Right atrium auricular region (tissue), 2 donors: ENCODE data around the gene FNIP2. TPM values are rescaled to one million over a fixed set of nuclear protein-coding genes. Genes with fewer than 3 reads are reported as not detected.
"Not testable (repeated sequence)": the region's sequence is repeated elsewhere in the genome, so short reads cannot be mapped to it uniquely, and the experiment has no call there.

Experiments used
- DNase-seq: peaks from one replicate; pipeline ENCODE4 v3.0.0-alpha.2; 2019; ENCODE audit warnings: low spot score
- H3K27ac ChIP-seq, 2 donors: fragments of 200-600 bp; sonication (generic); 1 replicate in 1 of 2; 2 replicates in 1 of 2; pipeline ENCODE4 v1.5.1; 2016 to 2019
- H3K27me3 ChIP-seq, 2 donors: fragments of 200-600 bp; sonication (generic); one replicate each; pipeline versions ENCODE4 v1.5.1 to v1.6.0; 2017 to 2019
- H3K36me3 ChIP-seq: fragments of 200-600 bp; sonication (generic); one replicate; pipeline ENCODE4 v1.5.1; 2016
- H3K4me1 ChIP-seq, 2 donors: fragments of 200-600 bp; sonication (generic); one replicate each; pipeline versions ENCODE4 v1.5.1 to v1.6.0; 2017 to 2019
- H3K4me3 ChIP-seq, 2 donors: fragments of 200-600 bp; sonication (generic); 1 replicate in 1 of 2; 2 replicates in 1 of 2; pipeline ENCODE4 v1.5.1; 2017 to 2019; ENCODE audit warnings: mild to moderate bottlenecking in 1 of 2, moderate library complexity in 1 of 2
- H3K9me3 ChIP-seq, 2 donors: fragments of 200-600 bp; sonication (generic); one replicate each; pipeline ENCODE4 v1.5.1; 2019
- total RNA-seq, 2 donors: library from RNA; depleted of rRNA; stranded (reverse); fragments of >200 nt; gene quantifications; one replicate each; pipeline ENCODE4 v1.1.0, GENCODE V29; 2016
- TF ChIP-seq, protein P1 (sequence below), 2 donors: fragments of 200-600 bp; sonication (generic); IDR thresholded peaks; one replicate each; pipeline ENCODE4 v1.5.1; 2019; ENCODE audit warnings: antibody characterized with exemption in 2 of 2

FNIP2 gene
- total RNA-seq, 2 donors from 2014 or later = 38.3 to 42.4 TPM

DNA sequence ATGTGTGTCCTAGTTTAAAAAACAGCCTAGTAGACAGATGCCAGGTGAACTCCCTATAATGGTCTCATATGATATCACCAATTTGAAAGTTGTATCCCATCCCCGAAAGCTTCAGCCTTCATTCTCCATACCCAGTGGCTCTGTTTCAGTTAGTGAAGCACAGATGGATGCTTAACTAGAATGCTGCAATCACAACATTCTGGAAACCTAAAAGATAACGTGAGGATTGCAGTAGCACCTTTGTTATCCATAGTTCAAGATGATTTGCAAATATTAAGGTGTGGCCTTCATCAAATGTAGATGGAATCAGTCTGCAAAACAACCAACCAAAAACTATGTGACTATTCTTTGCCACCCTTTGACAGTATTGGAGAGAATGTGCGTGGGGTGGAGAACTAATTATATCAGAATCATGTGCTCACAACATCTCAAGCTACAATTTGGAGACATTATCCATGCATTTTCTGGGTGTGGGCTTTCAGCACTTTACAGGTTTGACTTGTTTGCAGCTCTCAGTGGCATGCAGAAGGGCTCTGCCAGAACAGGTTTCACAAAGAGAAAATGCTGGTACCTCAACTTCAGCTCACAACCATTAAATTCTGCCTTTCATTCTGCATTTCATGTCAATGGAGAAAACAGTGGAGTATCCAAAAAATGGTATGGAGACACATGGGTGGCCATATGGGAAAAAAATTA, 27.4 kb upstream of the FNIP2 start:
- H3K27me3 ChIP-seq = no peaks in the 10 kb centered on the region
- H3K4me3 ChIP-seq = no peak overlapping the region
- H3K36me3 ChIP-seq = no peaks in the 10 kb centered on the region
- TF ChIP-seq, protein P1, sequence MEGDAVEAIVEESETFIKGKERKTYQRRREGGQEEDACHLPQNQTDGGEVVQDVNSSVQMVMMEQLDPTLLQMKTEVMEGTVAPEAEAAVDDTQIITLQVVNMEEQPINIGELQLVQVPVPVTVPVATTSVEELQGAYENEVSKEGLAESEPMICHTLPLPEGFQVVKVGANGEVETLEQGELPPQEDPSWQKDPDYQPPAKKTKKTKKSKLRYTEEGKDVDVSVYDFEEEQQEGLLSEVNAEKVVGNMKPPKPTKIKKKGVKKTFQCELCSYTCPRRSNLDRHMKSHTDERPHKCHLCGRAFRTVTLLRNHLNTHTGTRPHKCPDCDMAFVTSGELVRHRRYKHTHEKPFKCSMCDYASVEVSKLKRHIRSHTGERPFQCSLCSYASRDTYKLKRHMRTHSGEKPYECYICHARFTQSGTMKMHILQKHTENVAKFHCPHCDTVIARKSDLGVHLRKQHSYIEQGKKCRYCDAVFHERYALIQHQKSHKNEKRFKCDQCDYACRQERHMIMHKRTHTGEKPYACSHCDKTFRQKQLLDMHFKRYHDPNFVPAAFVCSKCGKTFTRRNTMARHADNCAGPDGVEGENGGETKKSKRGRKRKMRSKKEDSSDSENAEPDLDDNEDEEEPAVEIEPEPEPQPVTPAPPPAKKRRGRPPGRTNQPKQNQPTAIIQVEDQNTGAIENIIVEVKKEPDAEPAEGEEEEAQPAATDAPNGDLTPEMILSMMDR (IDR thresholded peaks at IDR 0.05) = no peak
- H3K27ac ChIP-seq = no peak overlapping the region
- no peaks in the 10 kb centered on the region for H3K4me1 ChIP-seq
- DNase-seq = no peak
- H3K9me3 ChIP-seq = peaks cover 0 to 3% of the 10 kb centered on the region in 2 donors

DNA sequence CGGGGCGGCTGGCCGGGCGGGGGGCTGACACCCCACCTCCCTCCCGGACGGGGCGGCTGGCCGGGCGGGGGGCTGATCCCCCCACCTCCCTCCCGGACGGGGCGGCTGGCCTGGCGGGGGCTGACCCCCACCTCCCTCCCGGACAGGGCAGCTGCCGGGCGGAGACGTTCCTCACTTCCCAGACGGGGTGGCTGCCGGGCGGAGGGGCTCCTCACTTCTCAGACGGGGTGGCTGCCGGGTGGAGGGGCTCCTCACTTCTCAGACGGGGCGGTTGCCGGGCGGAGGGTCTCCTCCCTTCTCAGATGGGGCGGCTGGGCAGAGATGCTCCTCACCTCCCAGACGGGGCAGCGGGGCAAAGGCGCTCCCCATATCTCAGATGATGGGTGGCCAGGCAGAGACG, 22.3 kb upstream of the FNIP2 start:
- not testable (repeated sequence) for DNase-seq, H3K27me3 ChIP-seq, H3K4me1 ChIP-seq, H3K27ac ChIP-seq, H3K4me3 ChIP-seq, H3K36me3 ChIP-seq, H3K9me3 ChIP-seq

DNA sequence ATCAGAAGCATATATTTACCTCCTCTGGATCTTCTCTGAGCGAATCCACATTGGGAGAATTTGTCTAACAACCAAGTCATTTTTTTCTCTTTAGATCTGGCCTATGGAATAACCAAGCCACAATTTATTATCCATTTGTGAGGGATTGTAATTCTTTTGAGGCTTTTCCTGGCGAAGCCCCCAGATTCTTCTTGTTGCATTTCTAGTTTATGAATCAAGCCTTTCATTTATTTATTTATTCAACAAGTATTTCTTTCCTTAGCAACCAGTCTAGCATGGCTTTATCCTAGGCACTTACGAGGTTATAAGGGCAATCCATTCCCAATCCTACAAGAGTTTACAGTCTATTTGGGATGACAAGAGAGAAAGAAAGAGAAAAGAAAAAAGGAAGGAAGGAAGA, 18.4 kb upstream of the FNIP2 start:
- Histone ChIP-seq H3K27me3 (no peaks in the 10 kb centered on the region), H3K4me3 (no peak overlapping the region), H3K36me3 (no peaks in the 10 kb centered on the region), H3K27ac (no peak overlapping the region), H3K4me1 (no peaks in the 10 kb centered on the region), H3K9me3 (no peaks in the 10 kb centered on the region)
- TF ChIP-seq, protein P1 (IDR thresholded peaks at IDR 0.05) = no peak
- DNase-seq = no peak

DNA sequence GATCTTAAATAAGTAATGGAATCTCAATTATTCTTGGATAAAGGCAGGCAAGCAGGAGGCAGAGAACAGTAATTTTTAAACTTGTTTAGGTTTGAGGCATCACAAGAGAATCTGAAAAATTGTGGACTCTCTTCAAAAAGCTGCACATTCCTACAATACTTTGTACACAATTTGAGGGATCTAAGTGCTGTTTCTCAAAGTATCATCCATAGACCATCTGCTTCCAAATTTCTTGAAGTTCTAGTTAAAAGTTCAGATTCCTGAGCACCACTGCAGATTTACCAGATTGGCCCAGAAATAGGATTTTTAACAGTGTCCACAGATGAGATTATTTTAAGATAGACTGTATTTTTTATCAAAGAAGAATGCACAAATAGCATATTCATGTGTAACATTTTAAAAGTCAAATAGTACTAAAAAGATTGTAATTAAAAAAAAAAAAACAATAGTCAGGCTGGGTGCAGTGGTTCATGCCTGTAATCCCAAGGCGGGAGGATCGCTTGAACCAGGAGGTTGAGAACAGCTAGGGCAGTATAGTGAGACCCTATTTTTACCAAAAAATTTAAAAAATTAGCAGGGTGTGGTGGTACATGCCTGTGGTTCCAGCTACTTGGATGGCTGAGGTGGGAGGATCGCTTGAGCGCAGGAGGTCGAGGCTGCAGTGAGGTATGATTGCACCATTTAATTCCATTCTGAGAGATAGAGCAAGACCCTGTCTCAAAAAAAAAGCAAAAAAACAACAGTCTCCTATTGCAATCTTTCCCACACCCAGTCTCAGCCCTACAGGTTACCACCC, 14.2 kb upstream of the FNIP2 start:
- Histone ChIP-seq H3K27me3 (no peaks in the 10 kb centered on the region), H3K9me3 (no peaks in the 10 kb centered on the region), H3K4me3 (no peak overlapping the region), H3K27ac (no peak overlapping the region), H3K36me3 (no peaks in the 10 kb centered on the region), H3K4me1 (no peaks in the 10 kb centered on the region)
- no peak for DNase-seq
- TF ChIP-seq, protein P1 (IDR thresholded peaks at IDR 0.05) = no peak

DNA sequence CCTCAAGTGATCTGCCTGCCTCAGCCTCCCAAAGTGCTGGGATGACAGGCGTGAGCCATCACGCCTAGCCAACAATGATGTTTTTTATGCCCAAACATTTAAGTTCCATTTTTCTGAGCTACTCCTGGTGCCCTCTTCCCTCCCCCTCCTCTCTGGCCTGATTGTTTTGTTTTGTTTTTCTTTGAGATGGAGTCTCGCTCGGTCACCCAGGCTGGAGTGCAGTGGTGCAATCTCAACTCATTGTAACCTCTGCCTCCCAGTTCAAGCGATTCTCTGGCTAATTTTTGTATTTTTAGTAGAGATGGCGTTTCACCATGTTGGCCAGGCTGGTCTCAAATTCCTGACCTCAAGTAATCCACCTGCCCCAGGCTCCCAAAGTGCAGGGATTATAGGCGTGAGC, 13.0 kb upstream of the FNIP2 start:
- H3K36me3 ChIP-seq, H3K27me3 ChIP-seq, DNase-seq, H3K4me3 ChIP-seq, H3K4me1 ChIP-seq, H3K9me3 ChIP-seq, H3K27ac ChIP-seq: not testable (repeated sequence)

DNA sequence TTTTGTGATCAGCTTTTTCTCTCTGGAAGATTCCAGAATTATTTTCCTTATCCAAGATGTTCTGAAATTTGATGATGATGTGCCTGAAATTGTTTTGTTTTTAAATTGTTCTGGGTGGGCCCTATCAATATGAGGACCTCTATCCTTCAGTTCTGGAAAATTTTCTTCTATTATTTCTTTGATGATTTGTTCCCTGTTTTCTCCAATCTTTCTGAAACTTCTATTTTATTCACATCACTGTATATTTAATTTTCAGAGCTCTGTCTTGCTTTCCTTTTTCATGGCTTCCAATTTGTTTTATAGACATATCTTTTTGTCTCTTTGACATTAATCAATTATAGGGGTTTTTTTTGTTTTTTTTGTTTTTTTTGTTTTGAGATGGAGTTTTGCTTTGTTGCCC, 12.2 kb upstream of the FNIP2 start:
- H3K27me3 ChIP-seq = no peaks in the 10 kb centered on the region
- H3K9me3 ChIP-seq = no peaks in the 10 kb centered on the region
- no peaks in the 10 kb centered on the region for H3K36me3 ChIP-seq
- TF ChIP-seq, protein P1 (IDR thresholded peaks at IDR 0.05) = no peak
- no peak for DNase-seq
- no peaks in the 10 kb centered on the region for H3K4me1 ChIP-seq
- no peak overlapping the region for H3K4me3 ChIP-seq
- no peak overlapping the region for H3K27ac ChIP-seq
